Astrocyte (in vitro differentiated cells and primary cell): ENCODE data around the gene SLCO2A1. TPM values are rescaled to one million over a fixed set of nuclear protein-coding genes. Genes with fewer than 3 reads are reported as not detected.

ENCODE experiments used
- DNase-seq: peaks from one replicate; pipeline ENCODE4 v3.0.0-alpha.2; 2010; ENCODE audit warnings: low read depth
- FAIRE-seq: peaks from 2 replicates; lab custom pipeline; 2011; peaks lifted over from hg19 to GRCh38; lab: Jason Lieb, UNC
- H2AFZ ChIP-seq: 2 replicates; pipeline ENCODE4 v1.6.0; 2012; ENCODE audit warnings: low read depth, low read length, inconsistent platforms
- H3K27ac ChIP-seq: 2 replicates; pipeline ENCODE4 v1.5.1; 2011; ENCODE audit warnings: low read depth, low read length, inconsistent platforms
- H3K27me3 ChIP-seq: 2 replicates; pipeline ENCODE4 v1.6.0; 2011; ENCODE audit warnings: low read length, inconsistent platforms; ENCODE audit not compliant: insufficient read depth
- H3K36me3 ChIP-seq: 2 replicates; pipeline ENCODE4 v1.5.1; 2011; ENCODE audit warnings: low read length, inconsistent platforms; ENCODE audit not compliant: insufficient read depth
- H3K4me1 ChIP-seq: 2 replicates; pipeline ENCODE4 v1.5.1; 2011; ENCODE audit warnings: low read length, inconsistent platforms; ENCODE audit not compliant: insufficient read depth
- H3K4me2 ChIP-seq: 2 replicates; pipeline ENCODE4 v1.6.0; 2012; ENCODE audit warnings: low read length, inconsistent platforms
- H3K4me3 ChIP-seq: 2 replicates; pipeline ENCODE4 v1.5.1; 2011; ENCODE audit warnings: low read depth, mild to moderate bottlenecking, low read length, inconsistent platforms; ENCODE audit not compliant: insufficient read depth
- H3K79me2 ChIP-seq: 2 replicates; pipeline ENCODE4 v1.6.0; 2012; ENCODE audit warnings: mild to moderate bottlenecking, low read length, inconsistent platforms; ENCODE audit not compliant: insufficient read depth
- H3K9ac ChIP-seq: 2 replicates; pipeline ENCODE4 v1.6.0; 2012; ENCODE audit warnings: mild to moderate bottlenecking, low read length, inconsistent platforms
- H3K9me3 ChIP-seq: 2 replicates; pipeline ENCODE4 v1.5.1; 2012; ENCODE audit warnings: low read depth, mild to moderate bottlenecking, low read length, inconsistent platforms; ENCODE audit not compliant: insufficient read depth
- H4K20me1 ChIP-seq: 2 replicates; pipeline ENCODE4 v1.6.0; 2012; ENCODE audit warnings: low read length, inconsistent platforms; ENCODE audit not compliant: insufficient read depth
- H3K27ac Mint-ChIP-seq: one replicate; pipeline ENCODE4 v1.8.0; 2021; ENCODE audit warnings: mild to moderate bottlenecking, mixed read lengths; ENCODE audit not compliant: unreplicated experiment
- H3K27me3 Mint-ChIP-seq: one replicate; pipeline ENCODE4 v1.8.0; 2021; ENCODE audit warnings: low read depth, mixed read lengths; ENCODE audit not compliant: unreplicated experiment
- H3K36me3 Mint-ChIP-seq: one replicate; pipeline ENCODE4 v1.8.0; 2021; ENCODE audit warnings: low read depth, mixed read lengths; ENCODE audit not compliant: unreplicated experiment
- H3K4me1 Mint-ChIP-seq: one replicate; pipeline ENCODE4 v1.8.0; 2021; ENCODE audit warnings: low read depth, mixed read lengths; ENCODE audit not compliant: unreplicated experiment
- H3K4me3 Mint-ChIP-seq: one replicate; pipeline ENCODE4 v1.8.0; 2021; ENCODE audit warnings: mild to moderate bottlenecking, moderate library complexity, mixed read lengths; ENCODE audit not compliant: unreplicated experiment
- H3K9me3 Mint-ChIP-seq: one replicate; pipeline ENCODE4 v1.8.0; 2021; ENCODE audit warnings: mild to moderate bottlenecking, mixed read lengths; ENCODE audit not compliant: unreplicated experiment
- CTCF ChIP-seq: IDR thresholded peaks from 2 replicates; pipeline ENCODE4 v1.5.1; 2011; ENCODE audit warnings: low read depth, mild to moderate bottlenecking, inconsistent platforms, low read length, moderate library complexity; ENCODE audit not compliant: insufficient read depth
- EZH2 ChIP-seq: IDR thresholded peaks from 2 replicates; pipeline ENCODE4 v1.6.1; 2012; ENCODE audit warnings: mild to moderate bottlenecking, low read length, inconsistent platforms; ENCODE audit not compliant: insufficient read depth
- total RNA-seq: library from RNA; stranded (reverse); gene quantifications from 2 replicates; pipeline ENCODE4 v1.2.1, GENCODE V29; 2021

SLCO2A1 gene
- total RNA-seq, 1 donor from 2014 or later, result 2.1 TPM

- Mint-ChIP-seq H3K36me3 (peaks cover 2% of the 10 kb centered on the region), H3K27ac (no peak overlapping the region), H3K4me3 (no peak overlapping the region), H3K4me1 (peaks cover 15% of the 10 kb centered on the region), H3K9me3 (peaks cover 2% of the 10 kb centered on the region), H3K27me3 (peaks cover 22% of the 10 kb centered on the region)
- Histone ChIP-seq H3K79me2 (no peaks in the 10 kb centered on the region), H3K9ac (no peak overlapping the region), H3K27ac (no peak overlapping the region), H3K4me2 (no peak overlapping the region), H3K4me3 (no peak overlapping the region), H3K36me3 (no peaks in the 10 kb centered on the region), H2AFZ (no peak overlapping the region), H3K27me3 (no peaks in the 10 kb centered on the region), H3K9me3 (no peaks in the 10 kb centered on the region), H3K4me1 (peaks cover 6% of the 10 kb centered on the region), H4K20me1 (no peaks in the 10 kb centered on the region)
- no peak for TF ChIP-seq EZH2
- DNase-seq, result no peak
- no peak for FAIRE-seq
Measured at GRCh38 chr3:134068429-134068828, 38.7 kb upstream of the SLCO2A1 start.

DNA sequence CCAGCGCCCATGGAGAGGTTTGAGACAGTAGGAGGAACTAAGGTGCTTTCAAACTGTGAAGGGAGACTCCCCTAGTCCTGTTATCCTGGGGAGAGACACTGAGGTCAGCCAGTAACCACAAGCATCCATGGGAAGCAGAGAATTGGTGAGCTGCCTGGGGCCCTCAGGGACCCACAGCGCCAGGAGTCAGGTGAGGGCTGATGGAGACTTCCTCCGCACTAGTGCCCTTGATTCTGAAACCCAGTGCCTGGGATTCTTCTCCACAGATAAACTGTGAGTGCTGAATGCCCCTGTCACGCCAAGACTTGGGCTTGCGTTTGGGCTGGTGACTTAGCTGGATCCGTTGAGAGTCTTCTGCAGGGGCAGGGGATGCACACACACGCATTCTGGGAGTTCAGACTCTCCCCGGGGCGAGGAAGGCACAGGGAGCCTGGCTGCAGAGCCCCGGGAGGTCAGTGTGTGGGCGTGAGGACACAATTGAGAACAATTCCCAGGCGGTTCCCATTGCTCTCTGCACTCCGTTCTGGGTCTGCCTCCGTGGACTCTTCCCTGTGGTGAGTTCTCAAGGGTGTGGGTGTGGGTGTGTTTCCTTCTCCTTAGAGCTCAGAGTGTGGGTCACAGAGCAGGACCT, 37.9 kb upstream of the SLCO2A1 start:
- DNase-seq, result no peak
- Histone ChIP-seq H3K79me2 (no peaks in the 10 kb centered on the region), H3K4me1 (peaks cover 6% of the 10 kb centered on the region), H3K27me3 (no peaks in the 10 kb centered on the region), H3K36me3 (no peaks in the 10 kb centered on the region), H3K9ac (no peak overlapping the region), H3K27ac (no peak overlapping the region), H3K9me3 (no peaks in the 10 kb centered on the region), H2AFZ (no peak overlapping the region), H3K4me3 (no peak overlapping the region), H4K20me1 (no peaks in the 10 kb centered on the region), H3K4me2 (no peak overlapping the region)
- H3K27me3 Mint-ChIP-seq, result peaks cover 29% of the 10 kb centered on the region
- no peak for TF ChIP-seq EZH2
- TF ChIP-seq CTCF, result no peak
- H3K4me3 Mint-ChIP-seq, result no peak overlapping the region
- peaks cover 2% of the 10 kb centered on the region for H3K36me3 Mint-ChIP-seq
- FAIRE-seq, result no peak
- H3K9me3 Mint-ChIP-seq, result no peaks in the 10 kb centered on the region
- peaks cover 15% of the 10 kb centered on the region for H3K4me1 Mint-ChIP-seq
- no peak overlapping the region for H3K27ac Mint-ChIP-seq

DNA sequence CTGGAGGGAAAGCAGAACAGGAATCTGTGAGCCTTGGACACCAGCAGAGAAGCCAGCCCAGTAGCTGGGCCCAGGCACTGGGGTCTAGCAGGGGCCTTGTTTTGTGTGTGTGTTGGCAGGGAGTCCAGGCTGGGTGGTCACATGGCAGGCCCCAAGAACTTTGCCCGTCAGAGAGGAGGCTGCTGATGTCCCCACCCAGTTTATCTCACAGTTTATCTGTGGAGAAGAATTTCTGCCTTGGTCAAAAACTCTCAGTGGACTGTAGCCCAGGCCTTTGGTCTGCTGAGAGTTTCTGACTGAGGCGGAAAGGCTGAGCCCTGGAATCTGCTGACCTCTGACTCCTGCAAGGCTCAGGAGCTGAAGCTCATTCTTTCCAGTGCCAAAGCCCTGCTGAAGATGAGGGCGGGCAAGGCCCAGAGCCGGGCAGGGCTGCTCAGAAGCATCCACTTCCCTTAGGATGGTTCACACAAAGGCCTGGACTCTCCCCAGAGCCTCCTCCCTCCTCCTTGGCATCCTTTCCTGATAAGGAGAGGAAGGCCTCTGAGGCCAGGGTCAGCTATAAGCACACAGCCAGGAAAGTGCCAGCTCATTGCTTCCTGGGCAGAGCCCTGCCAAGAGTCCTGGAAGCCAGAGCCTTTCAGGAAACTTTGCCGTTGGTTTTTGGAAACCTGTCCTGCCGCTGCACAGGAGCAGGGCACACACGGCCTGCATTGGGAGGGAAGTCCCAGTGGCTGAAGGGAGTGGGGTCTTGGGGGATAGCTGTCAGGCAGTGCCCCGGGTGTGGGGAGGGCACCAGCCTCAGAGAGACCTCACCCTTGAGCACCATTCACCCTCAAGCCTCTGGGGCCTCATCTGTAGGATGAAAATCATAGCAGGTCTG, 37.2 kb upstream of the SLCO2A1 start:
- TF ChIP-seq CTCF (no peak), EZH2 (no peak)
- no peak overlapping the region for H3K27ac ChIP-seq
- DNase-seq (no peak), FAIRE-seq (no peak)
- peaks cover 2% of the 10 kb centered on the region for H3K36me3 Mint-ChIP-seq
- peaks cover 37% of the 10 kb centered on the region for H3K27me3 Mint-ChIP-seq
- peaks cover 6% of the 10 kb centered on the region for H3K4me1 ChIP-seq
- no peak overlapping the region for H3K9ac ChIP-seq
- no peak overlapping the region for H3K4me2 ChIP-seq
- H3K79me2 ChIP-seq, result no peaks in the 10 kb centered on the region
- no peaks in the 10 kb centered on the region for H3K27me3 ChIP-seq
- no peak overlapping the region for H2AFZ ChIP-seq
- H3K4me3 ChIP-seq, result no peak overlapping the region
- H3K9me3 ChIP-seq, result no peaks in the 10 kb centered on the region
- H3K4me1 Mint-ChIP-seq, result peaks cover 15% of the 10 kb centered on the region
- no peak overlapping the region for H3K4me3 Mint-ChIP-seq
- no peaks in the 10 kb centered on the region for H3K36me3 ChIP-seq
- no peaks in the 10 kb centered on the region for H3K9me3 Mint-ChIP-seq
- H3K27ac Mint-ChIP-seq, result no peak overlapping the region
- H4K20me1 ChIP-seq, result no peaks in the 10 kb centered on the region
